Measurements from ENCODE around the gene BABAM2. TPM values are rescaled to one million over a fixed set of nuclear protein-coding genes. Genes with fewer than 3 reads are reported as not detected.

BABAM2 gene
- total and polyA plus RNA-seq, 10 of the 15 experiments (the other 5 are each of a cell fraction or from before 2014, with no cell fraction given), result 30.7 to 59.9 (median 44.5) TPM

DNA sequence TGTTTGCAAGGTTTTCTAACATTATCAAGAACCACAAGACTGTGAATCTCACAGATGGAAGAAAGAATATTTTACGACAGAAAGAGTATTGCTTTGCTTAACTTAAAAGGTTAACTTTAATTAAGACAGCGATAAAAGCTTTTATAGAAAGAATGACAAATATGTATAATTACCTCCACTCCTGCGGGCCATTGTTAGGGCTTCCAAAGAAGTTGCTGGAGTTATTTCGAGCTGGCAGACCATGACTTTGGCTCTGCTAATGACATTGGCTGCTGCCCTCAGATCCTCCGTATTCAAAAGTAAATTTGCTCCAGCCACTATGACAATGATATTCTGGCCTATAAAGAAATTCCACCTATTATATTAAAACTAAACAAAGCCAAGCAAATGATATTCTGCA is 47.6 kb upstream of the BABAM2 start:
- CTCF ChIA-PET, result no interaction called here
- Histone ChIP-seq H2AFZ (ENCODE audit: control insufficient read depth, low read depth, low read length) (no peak overlapping the region), H3K9ac (ENCODE audit: control insufficient read depth, insufficient read depth, low read length) (no peak overlapping the region), H3K27ac (ENCODE audit: control insufficient read depth, insufficient read depth) (no peak overlapping the region), H3K36me3 (ENCODE audit: control insufficient read depth in 2 of 2, insufficient read depth in 2 of 2, low read length in 1 of 2) (no peaks in the 10 kb centered on the region), H3K4me1 (ENCODE audit: control insufficient read depth, insufficient read depth, low read length) (no peaks in the 10 kb centered on the region), H3K9me3 (replicated peaks; ENCODE audit: control insufficient read depth, insufficient read depth, low read length) (no peaks in the 10 kb centered on the region), H3K4me2 (ENCODE audit: control insufficient read depth, insufficient read depth) (no peak overlapping the region), H4K20me1 (ENCODE audit: control insufficient read depth, insufficient read depth) (no peaks in the 10 kb centered on the region), H3K4me3 (no peak overlapping the region), H3K79me2 (ENCODE audit: control insufficient read depth, insufficient read depth, low read length) (no peaks in the 10 kb centered on the region), H3K27me3 (replicated peaks in 1 of 2; ENCODE audit: control insufficient read depth in 2 of 2, insufficient read depth in 2 of 2, low read length in 1 of 2) (no peaks in the 10 kb centered on the region)
- in situ Hi-C loops (cut with MboI) (no loop called here), intact Hi-C loops (cut with micrococcal nuclease; ENCODE audit: unreplicated experiment) (no loop called here)
- FAIRE-seq (no peak), ATAC-seq (no peak), DNase-seq (ENCODE audit: low read depth, low spot score) (no peak)
- BruUV-seq (replicated peaks), result no TSS peak
- RAD21 ChIA-PET (ENCODE audit: unreplicated experiment), result no interaction called here
- TF ChIP-seq, protein P1, sequence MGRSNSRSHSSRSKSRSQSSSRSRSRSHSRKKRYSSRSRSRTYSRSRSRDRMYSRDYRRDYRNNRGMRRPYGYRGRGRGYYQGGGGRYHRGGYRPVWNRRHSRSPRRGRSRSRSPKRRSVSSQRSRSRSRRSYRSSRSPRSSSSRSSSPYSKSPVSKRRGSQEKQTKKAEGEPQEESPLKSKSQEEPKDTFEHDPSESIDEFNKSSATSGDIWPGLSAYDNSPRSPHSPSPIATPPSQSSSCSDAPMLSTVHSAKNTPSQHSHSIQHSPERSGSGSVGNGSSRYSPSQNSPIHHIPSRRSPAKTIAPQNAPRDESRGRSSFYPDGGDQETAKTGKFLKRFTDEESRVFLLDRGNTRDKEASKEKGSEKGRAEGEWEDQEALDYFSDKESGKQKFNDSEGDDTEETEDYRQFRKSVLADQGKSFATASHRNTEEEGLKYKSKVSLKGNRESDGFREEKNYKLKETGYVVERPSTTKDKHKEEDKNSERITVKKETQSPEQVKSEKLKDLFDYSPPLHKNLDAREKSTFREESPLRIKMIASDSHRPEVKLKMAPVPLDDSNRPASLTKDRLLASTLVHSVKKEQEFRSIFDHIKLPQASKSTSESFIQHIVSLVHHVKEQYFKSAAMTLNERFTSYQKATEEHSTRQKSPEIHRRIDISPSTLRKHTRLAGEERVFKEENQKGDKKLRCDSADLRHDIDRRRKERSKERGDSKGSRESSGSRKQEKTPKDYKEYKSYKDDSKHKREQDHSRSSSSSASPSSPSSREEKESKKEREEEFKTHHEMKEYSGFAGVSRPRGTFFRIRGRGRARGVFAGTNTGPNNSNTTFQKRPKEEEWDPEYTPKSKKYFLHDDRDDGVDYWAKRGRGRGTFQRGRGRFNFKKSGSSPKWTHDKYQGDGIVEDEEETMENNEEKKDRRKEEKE (IDR thresholded peaks at IDR 0.05), result no peak
- TF ChIP-seq, protein P2, sequence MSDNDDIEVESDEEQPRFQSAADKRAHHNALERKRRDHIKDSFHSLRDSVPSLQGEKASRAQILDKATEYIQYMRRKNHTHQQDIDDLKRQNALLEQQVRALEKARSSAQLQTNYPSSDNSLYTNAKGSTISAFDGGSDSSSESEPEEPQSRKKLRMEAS (IDR thresholded peaks at IDR 0.05; ENCODE audit: low read depth, low read length), result no peak
- no peak for TF ChIP-seq GABPA (IDR thresholded peaks at IDR 0.05; ENCODE audit: low read depth)
- TF ChIP-seq LARP7 (IDR thresholded peaks at IDR 0.05), result no peak
- no peak for TF ChIP-seq ZNF384 (IDR thresholded peaks at IDR 0.05; ENCODE audit: borderline replicate concordance, low read depth, low read length)
- no peak for TF ChIP-seq NBN (IDR thresholded peaks at IDR 0.05)
- WGBS (ENCODE audit: insufficient coverage, insufficient replicate concordance, low lambda C conversion rate, missing lambda C conversion rate), result 79% methylated on average over 5 of the region's 5 CpGs
- SMC1A ChIA-PET (ENCODE audit: uncharacterized antibody, unreplicated experiment), result interaction anchor here (1.0 kb wide), 1 partner anchor 16 kb away, joined by 3 read pairs; no protein-coding TSS in a partner anchor
- POLR2A ChIA-PET, result no interaction called here
